Activated CD4-positive, CD25-positive, alpha-beta regulatory T cell treated with anti-CD3 and anti-CD28 coated beads, Interleukin-2, amount 50 U/mL, for 24 hours (primary cell): Measurements from ENCODE around the gene NKTR.

Source experiments
- ATAC-seq, 2 donors: fragments of 150-1000 bp; cut with Tn5 transposase; one replicate each; pipeline ENCODE4 v1.10.0; 2021; ENCODE audit warnings: mild to moderate bottlenecking in 1 of 2, moderate library complexity in 1 of 2

Gene NKTR

DNA sequence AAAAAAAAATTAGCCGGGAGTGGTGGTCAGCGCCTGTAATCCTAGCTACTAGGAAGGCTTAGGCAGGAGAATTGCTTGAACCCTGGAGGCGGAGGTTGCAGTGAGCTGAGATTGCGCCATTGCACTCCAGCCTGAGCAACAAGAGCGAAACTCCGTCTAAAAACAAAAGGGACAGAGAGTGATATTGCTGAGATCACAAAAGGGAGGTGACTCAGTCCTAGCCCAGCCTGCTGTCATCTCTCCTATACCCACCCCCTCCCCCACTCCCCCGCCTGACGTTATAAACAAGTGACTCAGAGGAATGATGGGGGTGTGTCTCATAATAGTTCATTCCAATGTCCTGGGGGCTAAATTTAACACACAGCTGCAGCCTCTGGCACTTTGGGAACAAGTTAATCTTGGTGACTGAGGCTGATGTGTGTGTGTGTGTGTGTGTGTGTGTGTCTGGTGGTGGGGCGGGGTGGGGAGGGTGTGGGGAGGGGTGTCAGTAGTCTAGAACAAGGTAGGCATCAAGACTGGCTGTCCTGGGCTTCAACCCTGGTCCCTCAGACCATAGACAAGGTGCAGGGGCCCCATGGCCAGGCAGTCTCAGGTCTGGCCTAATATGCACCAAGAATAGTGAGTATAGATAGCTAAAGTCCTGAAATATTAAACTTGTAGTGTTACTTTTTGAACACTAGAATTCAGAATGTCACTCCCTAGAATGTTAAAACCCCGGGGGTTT lies 83.6 kb downstream of the NKTR start:
- peak; percentile 81 to 89 for ATAC-seq

DNA sequence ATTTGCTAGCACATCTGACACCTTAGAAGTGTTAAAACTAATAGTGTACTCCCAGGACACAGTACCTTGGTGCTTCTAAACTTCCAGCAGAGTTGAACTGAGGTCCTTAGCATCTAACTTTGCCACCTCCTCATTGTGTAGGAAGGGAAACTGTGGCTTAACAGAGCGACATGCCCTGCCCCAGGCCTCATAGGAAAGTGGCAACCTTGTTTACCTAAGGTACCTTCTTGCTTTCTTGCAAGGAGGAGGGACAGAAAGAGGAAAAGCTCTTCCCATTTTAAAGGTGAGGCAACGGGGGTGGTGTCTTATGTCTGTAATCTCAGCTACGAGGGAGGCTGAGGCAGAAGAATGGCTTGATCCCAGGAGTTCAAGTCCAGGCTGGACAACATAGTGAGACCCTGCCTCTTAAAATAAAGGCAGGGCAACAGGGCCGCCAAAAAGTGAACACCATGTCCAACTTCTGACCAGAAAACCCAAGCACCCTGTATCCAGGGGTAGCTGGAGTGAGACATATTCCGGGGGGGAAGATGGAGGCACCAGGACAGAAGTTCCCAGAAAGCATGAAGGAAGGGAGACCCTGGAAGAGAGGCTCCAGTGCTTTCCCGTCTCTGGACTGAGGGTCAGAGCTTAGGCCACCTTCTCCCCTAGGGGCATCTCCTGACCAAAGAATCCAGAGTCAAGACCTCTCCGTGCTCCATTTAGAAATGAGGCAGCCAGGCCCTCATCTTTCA lies 84.3 kb downstream of the NKTR start:
- ATAC-seq, result no peak

DNA sequence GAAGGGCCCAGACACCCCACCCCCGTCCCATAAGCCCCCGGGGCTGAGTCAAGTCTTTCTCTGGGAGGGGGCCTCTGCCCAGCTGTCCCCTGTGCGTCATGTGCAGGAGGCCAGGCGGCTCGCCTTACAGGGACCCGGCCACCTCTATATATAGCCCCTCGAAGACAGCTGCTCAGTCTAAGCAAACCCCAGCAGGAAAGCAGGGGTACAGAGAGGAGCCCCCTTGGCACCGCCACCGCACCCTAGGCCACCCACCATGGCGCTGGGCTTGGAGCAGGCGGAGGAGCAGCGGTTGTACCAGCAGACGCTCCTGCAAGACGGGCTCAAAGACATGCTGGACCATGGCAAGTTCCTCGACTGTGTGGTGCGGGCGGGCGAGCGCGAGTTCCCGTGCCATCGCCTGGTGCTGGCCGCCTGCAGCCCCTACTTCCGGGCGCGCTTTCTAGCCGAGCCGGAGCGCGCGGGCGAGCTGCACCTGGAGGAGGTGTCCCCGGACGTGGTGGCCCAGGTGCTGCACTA lies 84.9 kb downstream of the NKTR start, which contains the start of gene KLHL40:
KLHL40 (plus strand) TSS at position 175 of the 519 bp plus-strand sequence; CDS start at position 257, 82 bp downstream.
- ATAC-seq, result no peak

DNA sequence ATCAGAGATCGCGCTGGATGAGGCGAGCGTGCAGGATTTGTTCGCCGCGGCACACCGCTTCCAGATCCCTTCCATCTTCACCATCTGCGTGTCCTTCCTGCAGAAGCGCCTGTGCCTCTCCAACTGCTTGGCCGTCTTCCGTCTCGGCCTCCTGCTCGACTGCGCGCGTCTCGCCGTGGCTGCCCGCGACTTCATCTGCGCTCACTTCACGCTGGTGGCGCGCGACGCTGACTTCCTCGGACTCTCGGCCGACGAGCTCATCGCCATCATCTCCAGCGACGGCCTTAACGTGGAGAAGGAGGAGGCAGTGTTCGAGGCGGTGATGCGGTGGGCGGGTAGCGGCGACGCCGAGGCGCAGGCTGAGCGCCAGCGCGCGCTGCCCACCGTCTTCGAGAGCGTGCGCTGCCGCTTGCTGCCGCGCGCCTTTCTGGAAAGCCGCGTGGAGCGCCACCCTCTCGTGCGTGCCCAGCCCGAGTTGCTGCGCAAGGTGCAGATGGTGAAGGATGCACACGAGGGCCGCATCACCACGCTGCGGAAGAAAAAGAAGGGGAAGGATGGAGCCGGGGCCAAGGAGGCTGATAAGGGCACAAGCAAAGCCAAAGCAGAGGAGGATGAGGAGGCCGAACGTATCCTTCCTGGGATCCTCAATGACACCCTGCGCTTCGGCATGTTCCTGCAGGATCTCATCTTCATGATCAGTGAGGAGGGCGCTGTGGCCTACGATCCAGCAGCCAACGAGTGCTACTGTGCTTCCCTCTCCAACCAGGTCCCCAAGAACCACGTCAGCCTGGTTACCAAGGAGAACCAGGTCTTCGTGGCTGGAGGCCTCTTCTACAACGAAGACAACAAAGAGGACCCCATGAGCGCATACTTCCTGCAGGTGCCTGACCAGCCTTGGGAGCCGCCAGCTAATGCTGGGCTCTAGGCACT lies 85.7 kb downstream of the NKTR start:
- no peak for ATAC-seq

DNA sequence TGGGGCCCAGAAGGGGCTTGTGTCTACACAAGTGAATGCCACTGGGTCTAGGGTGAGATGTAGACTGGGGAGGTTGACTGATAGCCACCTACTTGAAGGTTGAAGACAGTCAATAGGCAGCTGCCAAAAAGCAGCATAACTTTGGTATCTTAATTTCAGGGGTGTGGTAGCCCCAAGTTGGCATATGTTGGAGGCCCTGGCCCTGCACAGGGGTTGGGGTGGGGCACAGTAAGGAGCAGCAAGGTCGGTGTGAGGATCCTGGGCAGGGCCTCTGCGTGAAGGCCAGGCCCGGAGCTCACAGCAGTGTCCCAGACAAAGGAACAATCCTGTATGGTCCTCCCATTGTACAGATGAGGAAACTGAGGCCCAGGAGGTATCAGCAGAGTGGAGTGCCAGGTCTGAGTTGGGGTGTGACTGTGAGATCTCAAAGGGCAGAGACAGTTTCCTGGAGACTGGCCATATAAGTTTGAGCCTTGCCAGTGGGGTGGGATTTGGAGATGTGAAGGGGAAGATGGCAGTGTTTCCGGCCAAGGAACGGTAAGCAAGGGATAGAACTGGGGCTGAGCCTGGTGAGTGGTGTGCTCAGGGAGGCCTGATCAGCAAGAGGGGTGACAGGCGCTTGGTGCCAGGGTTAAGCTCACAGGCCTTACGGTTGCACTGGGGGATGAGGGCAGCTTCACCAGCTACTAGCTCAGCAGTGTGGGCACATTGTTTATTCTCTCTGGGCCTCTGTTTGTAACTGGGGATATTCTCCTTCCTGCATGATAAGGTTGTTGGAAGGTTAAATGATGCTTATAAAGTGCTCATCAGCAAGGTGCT lies 86.6 kb downstream of the NKTR start:
- ATAC-seq, result no peak

GRCh38 chr3:42688016-42688415 lies 87.5 kb downstream of the NKTR start:
- ATAC-seq, result no peak

DNA sequence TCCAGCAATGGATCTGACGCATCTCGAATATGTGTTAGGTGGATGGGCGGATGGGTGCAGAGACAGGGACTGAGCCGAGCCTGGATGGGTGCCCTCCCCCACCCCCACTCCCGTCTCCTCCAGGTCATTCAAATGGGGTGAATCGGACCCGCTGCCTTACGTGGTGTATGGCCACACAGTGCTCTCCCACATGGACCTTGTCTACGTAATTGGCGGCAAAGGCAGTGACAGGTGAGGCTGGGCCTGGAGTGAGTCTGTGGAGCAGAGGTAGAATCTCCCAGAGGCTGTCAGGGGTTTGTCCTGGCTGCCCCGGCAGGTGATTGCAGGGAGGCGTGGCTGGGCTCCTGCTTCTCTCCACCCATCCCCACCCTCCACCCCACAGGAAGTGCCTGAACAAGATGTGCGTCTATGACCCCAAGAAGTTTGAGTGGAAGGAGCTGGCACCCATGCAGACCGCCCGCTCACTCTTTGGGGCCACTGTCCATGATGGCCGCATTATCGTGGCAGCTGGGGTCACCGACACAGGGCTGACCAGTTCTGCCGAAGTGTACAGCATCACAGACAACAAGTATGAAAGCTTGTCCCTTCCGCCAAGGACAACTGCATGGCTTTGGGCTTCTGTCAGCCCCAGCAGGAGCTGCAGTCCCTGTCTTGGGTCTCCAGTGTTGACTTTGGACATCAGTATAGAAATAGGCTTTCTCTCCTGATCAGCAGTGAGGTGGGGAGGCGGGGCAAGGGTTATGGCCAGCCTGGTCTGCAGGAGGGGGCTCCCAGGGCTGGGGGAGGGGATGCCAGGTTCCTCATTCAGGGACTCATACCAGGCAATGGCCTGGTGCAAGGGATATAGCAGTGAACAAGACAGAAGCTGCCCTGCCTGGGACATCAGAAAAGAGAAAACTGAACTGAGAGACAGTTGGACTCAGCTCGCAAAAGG lies 88.3 kb downstream of the NKTR start:
- no peak for ATAC-seq

DNA sequence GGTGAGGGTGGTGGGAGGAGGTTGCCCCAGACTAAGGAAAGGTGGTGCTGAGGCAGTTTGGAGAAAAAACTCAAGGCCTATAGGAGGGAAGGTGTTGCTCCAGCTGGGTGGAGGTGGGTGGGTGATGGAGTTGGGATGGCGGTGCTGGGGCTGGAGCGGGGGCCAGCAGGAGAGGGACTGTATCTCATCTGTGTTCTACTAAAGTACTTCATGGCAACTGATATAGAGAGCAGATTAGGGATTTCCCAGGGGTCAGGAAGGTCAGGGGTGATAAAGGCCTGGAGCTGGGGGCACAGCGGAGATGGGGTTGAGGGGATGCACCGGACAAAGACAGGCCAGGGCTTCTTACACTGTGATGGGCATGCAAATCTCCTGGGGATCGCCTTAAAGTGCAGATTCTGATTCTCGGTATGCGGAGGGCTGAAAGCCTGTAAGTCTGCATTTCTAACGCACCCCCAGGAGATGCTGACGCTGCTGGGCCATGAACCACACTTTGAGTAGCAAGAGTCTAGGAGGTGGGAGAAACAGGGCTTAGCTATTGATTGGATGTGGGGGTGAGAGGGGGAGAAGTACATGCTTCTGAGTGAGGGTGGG lies 89.0 kb downstream of the NKTR start:
- no peak for ATAC-seq

- no peak for ATAC-seq
Observed at GRCh38 chr3:42690191-42690590, 89.7 kb downstream of the NKTR start.

GRCh38 chr3:42690766-42691680 lies 90.5 kb downstream of the NKTR start:
- ATAC-seq, result no peak

DNA sequence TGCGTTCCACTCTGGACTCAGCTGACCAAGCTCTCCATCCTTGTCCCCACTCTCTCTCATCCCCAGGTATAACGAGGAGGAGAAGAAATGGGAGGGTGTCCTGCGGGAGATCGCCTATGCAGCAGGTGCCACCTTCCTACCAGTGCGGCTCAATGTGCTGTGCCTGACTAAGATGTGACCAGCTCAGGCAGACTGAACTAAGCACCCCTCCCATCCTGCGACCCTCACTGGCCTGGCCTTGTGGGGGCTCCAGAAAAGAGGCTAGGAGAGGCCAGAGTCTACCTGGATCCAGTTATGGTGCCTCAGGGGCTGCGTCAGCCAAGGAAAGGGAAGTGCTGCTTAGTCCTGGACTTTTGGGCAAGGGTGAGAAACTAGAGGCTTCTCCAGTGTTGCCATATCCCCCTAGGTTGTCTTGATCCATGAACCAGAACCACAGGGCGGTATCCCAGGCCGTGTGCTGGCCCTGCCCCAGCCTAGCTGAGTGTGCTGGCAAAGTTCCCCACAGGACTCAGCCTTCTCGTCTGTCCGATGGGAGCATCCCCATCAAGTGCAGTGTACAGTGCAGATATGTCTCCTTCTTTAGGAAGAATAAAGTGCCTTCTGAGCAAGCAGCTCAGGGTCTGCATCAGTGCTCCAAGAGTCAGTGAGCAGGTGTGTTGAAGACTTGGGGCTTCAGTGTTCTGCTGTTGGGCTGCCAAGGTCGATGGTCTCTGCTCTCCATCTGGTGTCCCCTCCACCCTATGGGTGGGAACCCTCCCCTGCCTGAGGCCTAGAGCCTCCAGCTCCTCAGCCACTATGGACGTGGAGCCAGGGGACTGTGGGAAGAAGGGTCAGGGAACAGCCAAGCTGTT lies 91.6 kb downstream of the NKTR start:
- ATAC-seq, result no peak

DNA sequence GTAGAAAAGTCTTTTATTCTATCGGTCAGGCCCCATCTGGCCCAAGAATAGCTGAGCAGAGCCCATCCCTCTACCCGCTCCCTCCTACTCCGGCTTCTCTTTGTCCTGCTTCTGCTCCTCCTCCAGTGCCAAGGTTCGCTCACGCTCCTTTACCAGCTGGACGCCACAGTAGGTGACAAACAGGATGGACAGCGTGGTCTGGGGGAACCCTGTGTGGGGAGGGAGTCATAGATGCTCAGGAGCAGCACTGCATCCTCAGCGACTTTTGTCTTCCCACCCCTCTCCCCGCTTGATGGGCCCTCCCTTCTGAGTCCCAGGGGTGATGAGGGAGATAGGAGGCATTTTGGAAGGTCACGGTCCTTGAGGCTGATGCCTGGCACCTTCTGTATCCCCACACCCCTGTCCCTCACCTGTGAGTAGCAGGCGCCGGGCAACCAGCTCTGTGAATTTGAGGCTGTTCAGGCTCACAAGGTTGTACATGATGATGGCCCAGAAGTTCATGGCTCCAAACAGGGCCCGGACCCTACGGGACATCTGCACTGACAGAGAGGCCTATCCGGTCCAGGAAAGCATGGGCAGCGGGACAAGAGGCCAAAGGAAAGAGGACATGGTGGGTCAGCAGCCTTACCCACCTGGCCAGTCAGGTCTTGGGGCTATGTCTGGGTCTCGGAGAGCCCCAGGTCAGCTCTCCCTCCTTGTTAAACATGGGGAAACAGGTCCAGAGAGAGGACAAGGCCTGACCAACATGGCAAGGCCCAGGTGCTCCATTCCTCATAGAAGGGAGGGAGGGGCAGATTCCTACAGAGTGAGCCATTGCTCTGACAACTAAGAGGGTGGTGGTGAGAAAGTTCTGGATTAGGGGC lies 92.4 kb downstream of the NKTR start:
- no peak for ATAC-seq

DNA sequence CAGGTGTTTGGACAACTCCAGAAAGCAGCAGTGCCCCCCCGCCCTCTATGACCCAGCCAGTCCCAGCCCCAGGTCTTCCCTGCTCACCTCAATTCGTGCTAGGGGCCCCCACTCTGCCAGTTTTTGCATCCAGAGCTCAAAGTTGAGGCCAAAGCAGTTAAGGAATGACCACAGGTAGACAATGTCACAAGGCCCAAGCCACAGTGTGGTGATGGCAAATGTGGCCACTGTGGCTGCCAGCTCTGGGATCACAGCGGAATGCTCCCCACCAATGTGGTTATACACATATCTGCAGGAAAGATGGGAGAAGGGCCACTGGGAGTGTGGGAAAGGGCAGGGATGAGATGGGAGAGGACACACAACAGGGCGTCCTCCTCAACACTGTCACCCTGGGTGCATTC lies 93.0 kb downstream of the NKTR start:
- ATAC-seq, result no peak

- no peak for ATAC-seq
Observed at GRCh38 chr3:42694366-42694765, 93.9 kb downstream of the NKTR start.

DNA sequence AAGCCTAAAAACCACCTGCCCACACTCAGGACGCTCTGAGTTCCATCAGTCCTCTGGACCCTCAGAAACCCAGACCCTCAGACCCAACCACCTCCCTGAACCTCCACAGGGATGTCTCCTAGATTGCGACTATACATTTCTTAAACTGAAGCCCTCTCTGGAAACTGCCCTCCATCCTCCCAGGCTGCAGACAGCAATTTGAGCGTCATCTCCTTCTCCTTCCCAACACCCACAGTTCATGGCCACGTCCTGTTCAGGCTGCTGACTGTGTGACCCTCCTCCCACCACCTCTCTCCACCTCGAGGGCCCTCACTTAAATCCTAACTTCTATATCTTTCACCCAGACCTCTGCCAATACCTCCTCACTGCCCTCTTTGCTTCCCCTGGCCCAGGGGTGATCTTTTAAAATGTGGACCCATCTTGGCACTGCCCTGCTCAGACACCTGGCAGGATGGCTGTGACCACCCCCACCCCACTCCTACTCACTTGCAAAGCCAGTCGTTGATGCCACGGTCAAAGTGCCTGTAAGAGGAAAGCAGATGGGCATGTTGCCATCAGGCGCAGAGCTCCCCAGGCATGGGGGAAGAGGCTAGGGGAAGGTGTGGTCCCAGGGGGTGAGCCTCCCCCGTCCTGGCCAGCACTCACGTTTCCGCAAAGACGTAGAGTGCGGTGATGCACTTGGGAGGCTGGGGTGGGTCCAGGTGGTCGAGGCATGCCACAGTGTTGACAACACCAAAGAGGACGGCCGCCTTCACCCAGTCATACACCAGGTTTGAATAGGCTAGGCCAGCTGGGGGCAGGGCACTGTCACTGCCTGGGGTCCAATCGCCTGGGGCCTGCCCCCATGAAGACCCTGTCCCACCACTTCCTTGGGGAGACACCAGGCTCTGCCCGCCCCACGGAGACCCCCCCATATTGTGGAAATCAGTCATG lies 96.1 kb downstream of the NKTR start:
- ATAC-seq, result no peak
